ENCODE measurements around the gene ETV6.

The ETV6 gene

GRCh38 chr12:11702959-11703358 is 53.5 kb downstream of the ETV6 start:
- peaks cover 4% of the 10 kb centered on the region for H3K36me3 ChIP-seq (ENCODE audit: insufficient read depth, low read length)
- no peaks in the 10 kb centered on the region for H3K27me3 ChIP-seq (ENCODE audit: insufficient read depth, low read length, poor library complexity)
- peaks cover 99% of the 10 kb centered on the region for H3K79me2 ChIP-seq (ENCODE audit: insufficient read depth, low read length)
- TF ChIP-seq EZH2 (IDR thresholded peaks at IDR 0.05; ENCODE audit: borderline replicate concordance, low read depth, low read length, severe bottlenecking) (no peak), CTCF (IDR thresholded peaks at IDR 0.05; ENCODE audit: borderline replicate concordance, extremely low read depth, low read length, poor library complexity, severe bottlenecking) (no peak)
- H2AFZ ChIP-seq (ENCODE audit: low read depth, low read length), result no peak overlapping the region
- no peak overlapping the region for H3K9ac ChIP-seq (ENCODE audit: low read depth, low read length)
- no peak overlapping the region for H3K4me3 ChIP-seq (ENCODE audit: low read depth in 1 of 2, low read length in 2 of 2)
- DNase-seq (no peak), ATAC-seq (ENCODE audit: insufficient read depth, low read depth) (no peak)
- no peaks in the 10 kb centered on the region; the same call in 1 of the 2 replicates for H3K4me1 ChIP-seq (ENCODE audit: insufficient read depth, low read length)
- no peak overlapping the region for H3K4me2 ChIP-seq (ENCODE audit: insufficient read depth, low read length)
- no peak overlapping the region for H3K27ac ChIP-seq (ENCODE audit: low read length)
- no peaks in the 10 kb centered on the region for H3K9me3 ChIP-seq (ENCODE audit: insufficient read depth, low read length, severe bottlenecking)
- H4K20me1 ChIP-seq (ENCODE audit: insufficient read depth, low read length), result peaks cover 50% of the 10 kb centered on the region

GRCh38 chr12:11703378-11703777 is 53.9 kb downstream of the ETV6 start:
- H2AFZ ChIP-seq (ENCODE audit: low read depth, low read length), result no peak overlapping the region
- no peak overlapping the region for H3K27ac ChIP-seq (ENCODE audit: low read length)
- peaks cover 52% of the 10 kb centered on the region for H4K20me1 ChIP-seq (ENCODE audit: insufficient read depth, low read length)
- no peak for TF ChIP-seq CTCF (IDR thresholded peaks at IDR 0.05; ENCODE audit: borderline replicate concordance, extremely low read depth, low read length, poor library complexity, severe bottlenecking)
- no peak for TF ChIP-seq EZH2 (IDR thresholded peaks at IDR 0.05; ENCODE audit: borderline replicate concordance, low read depth, low read length, severe bottlenecking)
- no peaks in the 10 kb centered on the region for H3K9me3 ChIP-seq (ENCODE audit: insufficient read depth, low read length, severe bottlenecking)
- H3K4me3 ChIP-seq (ENCODE audit: low read depth in 1 of 2, low read length in 2 of 2), result no peak overlapping the region
- H3K4me2 ChIP-seq (ENCODE audit: insufficient read depth, low read length), result no peak overlapping the region
- no peak overlapping the region for H3K9ac ChIP-seq (ENCODE audit: low read depth, low read length)
- no peaks in the 10 kb centered on the region; the same call in 1 of the 2 replicates for H3K4me1 ChIP-seq (ENCODE audit: insufficient read depth, low read length)
- no peak for ATAC-seq (ENCODE audit: insufficient read depth, low read depth)
- peaks cover 8% of the 10 kb centered on the region for H3K36me3 ChIP-seq (ENCODE audit: insufficient read depth, low read length)
- DNase-seq, result no peak
- H3K27me3 ChIP-seq (ENCODE audit: insufficient read depth, low read length, poor library complexity), result no peaks in the 10 kb centered on the region
- peaks cover 99% of the 10 kb centered on the region for H3K79me2 ChIP-seq (ENCODE audit: insufficient read depth, low read length)

GRCh38 chr12:11704089-11704488 is 54.6 kb downstream of the ETV6 start:
- H3K79me2 ChIP-seq (ENCODE audit: insufficient read depth, low read length), result peaks cover 99% of the 10 kb centered on the region
- ATAC-seq (ENCODE audit: insufficient read depth, low read depth), result no peak

More at GRCh38 chr12:11704089-11704488, 54.6 kb downstream of the ETV6 start:
- Histone ChIP-seq H3K4me3 (ENCODE audit: low read depth in 1 of 2, low read length in 2 of 2) (no peak overlapping the region), H3K9me3 (ENCODE audit: insufficient read depth, low read length, severe bottlenecking) (no peaks in the 10 kb centered on the region), H3K4me2 (ENCODE audit: insufficient read depth, low read length) (no peak overlapping the region), H3K4me1 (ENCODE audit: insufficient read depth, low read length) (no peaks in the 10 kb centered on the region; the same call in 1 of the 2 replicates), H3K27ac (ENCODE audit: low read length) (no peak overlapping the region), H2AFZ (ENCODE audit: low read depth, low read length) (no peak overlapping the region), H3K27me3 (ENCODE audit: insufficient read depth, low read length, poor library complexity) (no peaks in the 10 kb centered on the region), H4K20me1 (ENCODE audit: insufficient read depth, low read length) (peaks cover 57% of the 10 kb centered on the region), H3K9ac (ENCODE audit: low read depth, low read length) (no peak overlapping the region), H3K36me3 (ENCODE audit: insufficient read depth, low read length) (peaks cover 10% of the 10 kb centered on the region)
- no peak for DNase-seq
- no peak for TF ChIP-seq EZH2 (IDR thresholded peaks at IDR 0.05; ENCODE audit: borderline replicate concordance, low read depth, low read length, severe bottlenecking)
- no peak for TF ChIP-seq CTCF (IDR thresholded peaks at IDR 0.05; ENCODE audit: borderline replicate concordance, extremely low read depth, low read length, poor library complexity, severe bottlenecking)
